Bronchial epithelial cell (primary cell): ENCODE data around the gene ACTRT1. TPM values are rescaled to one million over a fixed set of nuclear protein-coding genes. Genes with fewer than 3 reads are reported as not detected.
A peak's percentile ranks its signal among the peaks of the same experiment; 100 is the strongest.

Experiments
- DNase-seq: peaks from one replicate; pipeline ENCODE4 v3.0.0-alpha.2; 2010; ENCODE audit warnings: low read depth
- FAIRE-seq: peaks from 2 replicates; lab custom pipeline; 2011; peaks lifted over from hg19 to GRCh38; lab: Jason Lieb, UNC
- H3K27me3 ChIP-seq: 2 replicates; pipeline ENCODE4 v1.5.1; 2011; ENCODE audit warnings: low read length; ENCODE audit not compliant: control insufficient read depth, insufficient read depth
- H3K36me3 ChIP-seq: 2 replicates; pipeline ENCODE4 v1.5.1; 2011; ENCODE audit warnings: low read length; ENCODE audit not compliant: control insufficient read depth, insufficient read depth
- H3K4me3 ChIP-seq: 2 replicates; pipeline ENCODE4 v1.5.1; 2011; ENCODE audit warnings: mild to moderate bottlenecking, low read depth, low read length, control low read depth
- total RNA-seq: library from RNA; depleted of rRNA; stranded (reverse); fragments of >200 nt; gene quantifications from 2 replicates; pipeline ENCODE4 v1.2.1, GENCODE V29; 2014
- TF ChIP-seq, protein P1 (sequence below): IDR thresholded peaks from 2 replicates; pipeline ENCODE4 v1.5.1; 2011; ENCODE audit warnings: mild to moderate bottlenecking, moderate library complexity, low read length, control low read depth, inconsistent platforms; ENCODE audit not compliant: insufficient read depth, severe bottlenecking

The ACTRT1 gene
- total RNA-seq, 1 donor from 2014 or later, result not detected

DNA sequence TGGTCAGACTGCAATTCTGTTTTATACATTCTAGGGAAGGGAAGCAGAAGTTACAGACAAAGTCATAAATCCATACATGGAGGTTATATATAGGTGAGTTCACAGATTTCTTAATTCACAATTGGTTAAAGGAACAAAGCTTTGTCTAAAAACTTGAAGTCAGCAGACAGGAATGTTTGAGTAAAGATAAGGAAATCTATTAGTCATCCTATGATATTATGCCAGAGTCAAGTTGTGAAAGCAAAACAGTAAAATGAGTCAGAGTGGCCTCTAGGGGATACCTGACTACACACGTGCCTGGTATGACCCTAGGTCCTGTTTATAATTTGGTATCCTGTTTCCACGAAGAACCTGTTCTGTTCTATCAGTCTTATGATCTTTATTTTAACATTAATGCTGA, 31.5 kb downstream of the ACTRT1 start:
- DNase-seq (peak; percentile 92), FAIRE-seq (peak; percentile 43)
- TF ChIP-seq, protein P1, sequence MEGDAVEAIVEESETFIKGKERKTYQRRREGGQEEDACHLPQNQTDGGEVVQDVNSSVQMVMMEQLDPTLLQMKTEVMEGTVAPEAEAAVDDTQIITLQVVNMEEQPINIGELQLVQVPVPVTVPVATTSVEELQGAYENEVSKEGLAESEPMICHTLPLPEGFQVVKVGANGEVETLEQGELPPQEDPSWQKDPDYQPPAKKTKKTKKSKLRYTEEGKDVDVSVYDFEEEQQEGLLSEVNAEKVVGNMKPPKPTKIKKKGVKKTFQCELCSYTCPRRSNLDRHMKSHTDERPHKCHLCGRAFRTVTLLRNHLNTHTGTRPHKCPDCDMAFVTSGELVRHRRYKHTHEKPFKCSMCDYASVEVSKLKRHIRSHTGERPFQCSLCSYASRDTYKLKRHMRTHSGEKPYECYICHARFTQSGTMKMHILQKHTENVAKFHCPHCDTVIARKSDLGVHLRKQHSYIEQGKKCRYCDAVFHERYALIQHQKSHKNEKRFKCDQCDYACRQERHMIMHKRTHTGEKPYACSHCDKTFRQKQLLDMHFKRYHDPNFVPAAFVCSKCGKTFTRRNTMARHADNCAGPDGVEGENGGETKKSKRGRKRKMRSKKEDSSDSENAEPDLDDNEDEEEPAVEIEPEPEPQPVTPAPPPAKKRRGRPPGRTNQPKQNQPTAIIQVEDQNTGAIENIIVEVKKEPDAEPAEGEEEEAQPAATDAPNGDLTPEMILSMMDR, result no peak
- no peaks in the 10 kb centered on the region for H3K27me3 ChIP-seq
- no peak overlapping the region for H3K4me3 ChIP-seq
- no peaks in the 10 kb centered on the region for H3K36me3 ChIP-seq

DNA sequence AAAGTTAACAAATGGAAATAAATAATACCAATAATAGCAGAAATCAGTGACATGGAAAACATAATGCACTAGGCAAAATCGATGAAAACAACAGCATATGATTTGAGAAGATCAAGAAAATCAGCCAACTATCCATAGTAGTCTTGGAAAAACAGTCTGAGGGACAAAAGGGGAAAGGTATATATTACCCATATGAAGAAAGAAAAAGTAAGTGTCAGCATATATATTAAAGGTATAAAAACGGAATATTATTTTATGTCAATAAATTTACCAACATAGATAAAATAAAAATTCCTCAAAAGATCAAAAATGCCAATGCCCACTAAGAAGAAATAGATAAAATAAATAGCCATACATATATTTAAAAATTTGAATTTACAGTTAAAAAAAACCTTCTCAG, 33.0 kb downstream of the ACTRT1 start:
- TF ChIP-seq, protein P1, result no peak
- H3K27me3 ChIP-seq, result no peaks in the 10 kb centered on the region
- no peak for FAIRE-seq

DNA sequence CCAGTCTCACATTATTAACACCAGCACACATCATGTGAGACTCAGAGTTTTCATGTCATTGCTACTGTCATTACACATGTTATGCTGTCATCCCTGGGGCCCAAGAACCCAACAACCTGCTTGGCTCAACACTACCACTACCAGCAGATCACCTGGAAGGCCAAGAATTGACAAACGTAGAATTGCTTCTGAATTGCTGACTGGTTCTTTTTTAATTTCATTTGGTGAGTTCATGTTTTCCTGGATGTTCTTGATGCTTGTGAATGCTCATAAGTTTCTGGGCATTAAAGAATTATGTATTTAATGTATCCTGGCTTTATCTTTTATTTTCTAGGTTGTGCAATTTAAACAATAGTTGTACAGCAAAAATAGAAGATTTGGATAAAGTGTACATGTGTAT, 40.2 kb downstream of the ACTRT1 start:
- no peaks in the 10 kb centered on the region for H3K36me3 ChIP-seq
- DNase-seq (no peak), FAIRE-seq (no peak)
- TF ChIP-seq, protein P1, result no peak
- H3K4me3 ChIP-seq, result no peak overlapping the region
- H3K27me3 ChIP-seq, result no peaks in the 10 kb centered on the region

More for the DNA sequence above, 33.0 kb downstream of the ACTRT1 start:
- Histone ChIP-seq H3K4me3 (no peak overlapping the region), H3K36me3 (no peaks in the 10 kb centered on the region)
- no peak for DNase-seq

DNA sequence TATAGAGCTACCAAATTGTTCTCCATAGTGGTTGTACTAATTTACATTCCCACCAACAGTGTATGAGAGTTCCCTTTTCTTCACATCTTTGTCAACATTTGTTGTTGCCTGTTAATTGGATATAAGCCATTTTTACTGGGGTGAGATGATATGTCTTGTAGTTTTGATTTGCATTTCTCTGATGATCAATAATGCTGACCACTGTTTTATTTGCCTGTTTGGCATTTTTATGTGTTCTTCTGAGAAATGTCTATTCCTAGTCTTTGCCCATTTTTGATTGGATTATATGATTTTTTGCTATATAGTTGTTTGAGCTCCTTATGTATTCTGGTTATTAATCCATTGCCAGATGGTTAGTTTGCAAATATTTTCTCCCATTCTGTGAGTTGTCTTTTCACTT, 44.3 kb downstream of the ACTRT1 start:
- Histone ChIP-seq H3K4me3 (no peak overlapping the region), H3K36me3 (no peaks in the 10 kb centered on the region), H3K27me3 (no peaks in the 10 kb centered on the region)
- TF ChIP-seq, protein P1, result no peak
- FAIRE-seq, result no peak
- no peak for DNase-seq
